HG02571 (cell line): Measurements from ENCODE around the gene B4GALNT1.
A peak's percentile ranks its signal among the peaks of the same experiment; 100 is the strongest.
"Not testable (repeated sequence)": the region's sequence is repeated elsewhere in the genome, so short reads cannot be mapped to it uniquely, and the experiment has no call there.

ENCODE experiments used
- ATAC-seq: cut with Tn5 transposase; IDR thresholded peaks from one replicate; pipeline ENCODE4 v1.9.1; 2021; ENCODE audit warnings: mild to moderate bottlenecking, moderate library complexity; ENCODE audit not compliant: unreplicated experiment

B4GALNT1 gene

GRCh38 chr12:57632958-57633840, at the start of gene B4GALNT1:
Gene B4GALNT1, minus strand, starts transcription at chr12:57633201. Its CDS starts 1,069 bp downstream, at chr12:57632132.
- ATAC-seq, result peak; percentile 75

- ATAC-seq, result no peak
These were observed 46.7 kb upstream of the B4GALNT1 start for GRCh38 chr12:57679697-57680096.

GRCh38 chr12:57677947-57678346, 44.9 kb upstream of the B4GALNT1 start:
- not testable (repeated sequence) for ATAC-seq

GRCh38 chr12:57674691-57675090, 41.7 kb upstream of the B4GALNT1 start:
- ATAC-seq, result no peak

GRCh38 chr12:57672801-57673200, 39.8 kb upstream of the B4GALNT1 start:
- no peak for ATAC-seq

GRCh38 chr12:57671811-57672210, 38.8 kb upstream of the B4GALNT1 start:
- not testable (repeated sequence) for ATAC-seq

- not testable (repeated sequence) for ATAC-seq
These were observed 36.7 kb upstream of the B4GALNT1 start for GRCh38 chr12:57669691-57670090.

GRCh38 chr12:57666897-57667296, 33.9 kb upstream of the B4GALNT1 start:
- no peak for ATAC-seq

- not testable (repeated sequence) for ATAC-seq
These were observed 32.2 kb upstream of the B4GALNT1 start for GRCh38 chr12:57665066-57665820.

- no peak for ATAC-seq
These were observed 28.4 kb upstream of the B4GALNT1 start for GRCh38 chr12:57661376-57661775.

GRCh38 chr12:57658890-57659289, 25.9 kb upstream of the B4GALNT1 start:
- ATAC-seq, result no peak

- ATAC-seq, result no peak
These were observed 24.7 kb upstream of the B4GALNT1 start for GRCh38 chr12:57657744-57658143.

- ATAC-seq, result not testable (repeated sequence)
These were observed 23.4 kb upstream of the B4GALNT1 start for GRCh38 chr12:57656408-57656807.

GRCh38 chr12:57655541-57656240, 22.7 kb upstream of the B4GALNT1 start:
- ATAC-seq, result no peak

- ATAC-seq, result no peak
These were observed 21.0 kb upstream of the B4GALNT1 start for GRCh38 chr12:57654042-57654441.

- ATAC-seq, result not testable (repeated sequence)
These were observed 13.7 kb upstream of the B4GALNT1 start for GRCh38 chr12:57646659-57647049.

GRCh38 chr12:57645990-57646658, 13.1 kb upstream of the B4GALNT1 start:
- ATAC-seq, result not testable (repeated sequence)

- ATAC-seq, result no peak
These were observed 8.9 kb upstream of the B4GALNT1 start for GRCh38 chr12:57641699-57642442.

- no peak for ATAC-seq
These were observed 7.4 kb upstream of the B4GALNT1 start for GRCh38 chr12:57640175-57641042.
